Loucy (cell line): ENCODE measurements around the gene BACH2.

Experiments
- CTCF ChIP-seq: fragments of 200-600 bp; sonication (generic); conservative IDR thresholded peaks from 2 replicates; pipeline ENCODE4 v1.5.1; 2014; ENCODE audit warnings: mild to moderate bottlenecking, antibody characterized with exemption, low read length
- EZH2phosphoT487 ChIP-seq: fragments of 200-600 bp; IDR thresholded peaks from 2 replicates; pipeline ENCODE4 v1.6.1; 2018; ENCODE audit warnings: antibody characterized with exemption, mild to moderate bottlenecking, moderate library complexity, borderline replicate concordance

- TF ChIP-seq CTCF: no peak
- no peak for TF ChIP-seq EZH2phosphoT487
These were observed 24.8 kb downstream of the BACH2 start for GRCh38 chr6:90271831-90272230.
